OCI-LY1 (cell line): ENCODE data around the gene RCN2.

Experiments
- CTCF ChIP-seq: fragments of 200-600 bp; sonication (generic), shearing (Covaris generic); IDR thresholded peaks from 2 replicates; pipeline ENCODE4 v1.5.1; 2017; ENCODE audit warnings: mild to moderate bottlenecking, antibody characterized with exemption, low read length, moderate library complexity, mixed read lengths
- EZH2 ChIP-seq: fragments of 200-600 bp; sonication (generic), shearing (Covaris generic); IDR thresholded peaks from 2 replicates; pipeline ENCODE4 v1.8.0; 2017; ENCODE audit warnings: borderline replicate concordance, mixed run types, mild to moderate bottlenecking, antibody characterized with exemption, low read length, moderate library complexity, mixed read lengths

GRCh38 chr15:76982356-76982755, 50.8 kb downstream of the RCN2 start:
- no peak for TF ChIP-seq EZH2
- no peak for TF ChIP-seq CTCF
